Kidney (tissue), 14 donors: ENCODE measurements around the gene NID1. TPM values are rescaled to one million over a fixed set of nuclear protein-coding genes. Genes with fewer than 3 reads are reported as not detected.

Experiments
- DNase-seq, 5 donors: peaks; one replicate each; pipeline ENCODE4 v3.0.0-alpha.2; 2013 to 2020
- FAIRE-seq: peaks from 2 replicates; lab custom pipeline; 2012; peaks lifted over from hg19 to GRCh38; lab: Jason Lieb, UNC
- H3K27ac ChIP-seq, 2 donors: one replicate each; pipeline ENCODE4 v1.7.0; 2013; ENCODE audit warnings: low read depth in 2 of 2, low read length in 2 of 2, inconsistent platforms in 1 of 2
- H3K27me3 ChIP-seq: one replicate; pipeline ENCODE4 v1.7.1; 2013; ENCODE audit warnings: low read length, inconsistent platforms; ENCODE audit not compliant: control insufficient read depth, insufficient read depth
- H3K36me3 ChIP-seq, 3 donors: one replicate each; pipeline versions ENCODE4 v1.7.0 to v1.7.1; 2013; ENCODE audit warnings: low read length in 3 of 3, control low read depth in 1 of 3, inconsistent platforms in 1 of 3; ENCODE audit not compliant: insufficient read depth in 3 of 3, control insufficient read depth in 2 of 3
- H3K4me1 ChIP-seq, 3 donors: one replicate each; pipeline versions ENCODE4 v1.7.0 to v1.7.1; 2013; ENCODE audit warnings: low read length in 3 of 3, inconsistent platforms in 1 of 3, low read depth in 1 of 3; ENCODE audit not compliant: control insufficient read depth in 2 of 3, insufficient read depth in 2 of 3
- H3K4me3 ChIP-seq, 3 donors: one replicate each; pipeline versions ENCODE4 v1.7.0 to v1.8.1; 2013; ENCODE audit warnings: low read length in 3 of 3, control low read depth in 1 of 3, inconsistent platforms in 1 of 3
- H3K9ac ChIP-seq, 3 donors: one replicate each; pipeline versions ENCODE4 v1.7.0 to v1.7.1; 2013; ENCODE audit warnings: low read length in 3 of 3, control low read depth in 1 of 3, inconsistent platforms in 1 of 3
- H3K9me3 ChIP-seq, 3 donors: one replicate each; pipeline versions ENCODE4 v1.7.0 to v1.7.1; 2013; ENCODE audit warnings: low read length in 3 of 3, control low read depth in 1 of 3, inconsistent platforms in 1 of 3; ENCODE audit not compliant: control insufficient read depth in 2 of 3, insufficient read depth in 1 of 3
- CTCF ChIP-seq: IDR thresholded peaks from 3 replicates; pipeline ENCODE4 v1.5.1; 2012; ENCODE audit warnings: mild to moderate bottlenecking, moderate library complexity, borderline replicate concordance; ENCODE audit not compliant: insufficient read depth; ENCODE audit errors: extremely low read depth
- intact Hi-C: fragments of 100-400 bp; cut with DNase I; formaldehyde crosslinking; loops from one replicate; pipeline ENCODE4 v1.11.1; 2022
- polyA plus RNA-seq: library from polyadenylated mRNA; stranded (reverse); fragments of 350-450 nt; fragmentation: Illumina TruSeq; extraction: RNeasy Lipid Tissue Mini Kit (QIAGEN cat#74804); gene quantifications from one replicate; pipeline ENCODE4 v1.2.3, GENCODE V29; 2014; ENCODE audit warnings: low read depth, low replicate concordance; ENCODE audit not compliant: insufficient read depth
- total RNA-seq: library from RNA; stranded (reverse); fragmentation: NEBNext Ultra II Directional; extraction: Animal tissue kit (Norgen Biotek cat#: 25700); gene quantifications from one replicate; pipeline ENCODE4 v1.2.1, GENCODE V29; 2021
- donor health status: control.
- donor health status: control.
- donor health status: control.
- donor health status: control.
- donor health status: control.
- donor health status: DM: yes; HTN: yes; CAD: no.
- donor health status: Normal renal cell carcinoma (clear cell type).

Gene NID1
- total and polyA plus RNA-seq, 2 donors from 2014 or later, result 7.4 to 70.1 TPM

- Histone ChIP-seq H3K27ac (no peak overlapping the region), H3K36me3 (no peaks in the 10 kb centered on the region), H3K9me3 (no peaks in the 10 kb centered on the region), H3K27me3 (no peaks in the 10 kb centered on the region), H3K4me1 (peaks cover 0 to 2% (median 0%) of the 10 kb centered on the region in 3 donors), H3K9ac (no peak overlapping the region), H3K4me3 (no peak overlapping the region)
- TF ChIP-seq CTCF, result no peak
- intact Hi-C loops, result no loop called here
- FAIRE-seq (no peak), DNase-seq (no peak)
Observed at GRCh38 chr1:235938709-235939479, 126.0 kb downstream of the NID1 start.

- no peak for DNase-seq
- no peaks in the 10 kb centered on the region for H3K36me3 ChIP-seq
- intact Hi-C loops, result no loop called here
Observed at GRCh38 chr1:235937123-235937522, 127.8 kb downstream of the NID1 start.

GRCh38 chr1:235935235-235936225 lies 129.4 kb downstream of the NID1 start:
- no peaks in the 10 kb centered on the region for H3K27me3 ChIP-seq
- H3K9ac ChIP-seq, result no peak overlapping the region
- H3K4me3 ChIP-seq, result no peak overlapping the region
- intact Hi-C loops, result no loop called here
- TF ChIP-seq CTCF, result no peak
- DNase-seq (no peak), FAIRE-seq (no peak)
- no peaks in the 10 kb centered on the region for H3K36me3 ChIP-seq
- peaks cover 0 to 2% (median 0%) of the 10 kb centered on the region in 3 donors for H3K4me1 ChIP-seq
- no peak overlapping the region for H3K27ac ChIP-seq
- no peaks in the 10 kb centered on the region for H3K9me3 ChIP-seq

More at GRCh38 chr1:235937123-235937522, 127.8 kb downstream of the NID1 start:
- Histone ChIP-seq H3K9me3 (no peaks in the 10 kb centered on the region), H3K4me3 (no peak overlapping the region), H3K9ac (no peak overlapping the region), H3K27me3 (no peaks in the 10 kb centered on the region), H3K27ac (no peak overlapping the region), H3K4me1 (peaks cover 0 to 2% (median 0%) of the 10 kb centered on the region in 3 donors)
- TF ChIP-seq CTCF, result no peak
- no peak for FAIRE-seq
